GM23338 (cell line): ENCODE data around the gene PARD3.

ENCODE experiments used
- CREB1 ChIP-seq: fragments of 250-450 bp; sonication (Bioruptor Pico); IDR thresholded peaks from 2 replicates; pipeline ENCODE4 v1.5.0; 2020; ENCODE audit warnings: low read depth, mild to moderate bottlenecking, moderate library complexity
- CTCF ChIP-seq, 2 experiments: fragments of 200-600 bp in 1 of 2; sonication (generic) in 1 of 2; conservative IDR thresholded peaks; 2 replicates each; pipeline versions ENCODE4 v1.5.1 to v1.6.1; 2016 to 2017; ENCODE audit warnings: antibody characterized with exemption in 2 of 2, low read depth in 2 of 2, mild to moderate bottlenecking in 2 of 2, moderate library complexity in 1 of 2
- EZH2 ChIP-seq: fragments of 200-600 bp; sonication (generic); IDR thresholded peaks from one replicate; pipeline ENCODE4 v1.8.0; 2017; ENCODE audit warnings: antibody characterized with exemption, mild to moderate bottlenecking, low read depth; ENCODE audit not compliant: unreplicated experiment
- EZH2phosphoT487 ChIP-seq: fragments of 200-600 bp; sonication (generic); IDR thresholded peaks from one replicate; pipeline ENCODE4 v1.8.1; 2018; ENCODE audit warnings: antibody characterized with exemption; ENCODE audit not compliant: unreplicated experiment
- POLR2AphosphoS5 ChIP-seq: IDR thresholded peaks from 2 replicates; pipeline ENCODE4 v1.6.1; 2016; ENCODE audit warnings: antibody characterized with exemption, low read depth
- ZNF114 ChIP-seq: fragments of 250-450 bp; sonication (Bioruptor Pico); IDR thresholded peaks from 2 replicates; pipeline ENCODE4 v1.5.0; 2020; ENCODE audit warnings: mild to moderate bottlenecking, moderate library complexity

GRCh38 chr10:34581801-34582532 lies 233.1 kb downstream of the PARD3 start:
- TF ChIP-seq EZH2 (no peak), POLR2AphosphoS5 (no peak), CTCF (conservative IDR thresholded peaks at IDR 0.05; ENCODE audit: low read depth in 2 of 2) (no peak), EZH2phosphoT487 (no peak), CREB1 (CRISPR knock-in tag) (no peak), ZNF114 (CRISPR knock-in tag) (no peak)
